LNCAP (cell line): ENCODE data around the gene DENND4A.

Experiments used
- TF ChIP-seq, protein P1 (sequence below): fragments of 450-650 bp; IDR thresholded peaks from 2 replicates; pipeline ENCODE4 v1.5.1; 2017; ENCODE audit warnings: mild to moderate bottlenecking

The DENND4A gene

DNA sequence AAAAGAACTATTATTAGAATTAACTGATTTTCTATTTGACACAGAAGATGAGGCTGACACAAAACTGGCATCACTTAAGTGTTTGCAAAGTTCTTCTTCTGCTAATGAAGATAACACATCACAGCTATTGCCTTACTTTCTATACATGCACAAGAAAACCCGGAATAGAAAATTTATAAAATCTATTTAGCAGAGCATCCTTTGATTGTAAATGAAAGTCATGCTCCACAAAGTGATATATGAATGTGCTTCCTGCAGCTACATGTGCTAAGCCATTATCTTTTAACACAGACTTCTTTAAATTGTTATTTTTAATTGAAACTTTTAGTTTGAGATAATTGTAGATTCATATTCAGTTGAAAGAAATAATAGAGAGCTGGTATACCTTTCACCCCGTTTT lies 27.0 kb downstream of the DENND4A start:
- TF ChIP-seq, protein P1, sequence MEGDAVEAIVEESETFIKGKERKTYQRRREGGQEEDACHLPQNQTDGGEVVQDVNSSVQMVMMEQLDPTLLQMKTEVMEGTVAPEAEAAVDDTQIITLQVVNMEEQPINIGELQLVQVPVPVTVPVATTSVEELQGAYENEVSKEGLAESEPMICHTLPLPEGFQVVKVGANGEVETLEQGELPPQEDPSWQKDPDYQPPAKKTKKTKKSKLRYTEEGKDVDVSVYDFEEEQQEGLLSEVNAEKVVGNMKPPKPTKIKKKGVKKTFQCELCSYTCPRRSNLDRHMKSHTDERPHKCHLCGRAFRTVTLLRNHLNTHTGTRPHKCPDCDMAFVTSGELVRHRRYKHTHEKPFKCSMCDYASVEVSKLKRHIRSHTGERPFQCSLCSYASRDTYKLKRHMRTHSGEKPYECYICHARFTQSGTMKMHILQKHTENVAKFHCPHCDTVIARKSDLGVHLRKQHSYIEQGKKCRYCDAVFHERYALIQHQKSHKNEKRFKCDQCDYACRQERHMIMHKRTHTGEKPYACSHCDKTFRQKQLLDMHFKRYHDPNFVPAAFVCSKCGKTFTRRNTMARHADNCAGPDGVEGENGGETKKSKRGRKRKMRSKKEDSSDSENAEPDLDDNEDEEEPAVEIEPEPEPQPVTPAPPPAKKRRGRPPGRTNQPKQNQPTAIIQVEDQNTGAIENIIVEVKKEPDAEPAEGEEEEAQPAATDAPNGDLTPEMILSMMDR = no peak

DNA sequence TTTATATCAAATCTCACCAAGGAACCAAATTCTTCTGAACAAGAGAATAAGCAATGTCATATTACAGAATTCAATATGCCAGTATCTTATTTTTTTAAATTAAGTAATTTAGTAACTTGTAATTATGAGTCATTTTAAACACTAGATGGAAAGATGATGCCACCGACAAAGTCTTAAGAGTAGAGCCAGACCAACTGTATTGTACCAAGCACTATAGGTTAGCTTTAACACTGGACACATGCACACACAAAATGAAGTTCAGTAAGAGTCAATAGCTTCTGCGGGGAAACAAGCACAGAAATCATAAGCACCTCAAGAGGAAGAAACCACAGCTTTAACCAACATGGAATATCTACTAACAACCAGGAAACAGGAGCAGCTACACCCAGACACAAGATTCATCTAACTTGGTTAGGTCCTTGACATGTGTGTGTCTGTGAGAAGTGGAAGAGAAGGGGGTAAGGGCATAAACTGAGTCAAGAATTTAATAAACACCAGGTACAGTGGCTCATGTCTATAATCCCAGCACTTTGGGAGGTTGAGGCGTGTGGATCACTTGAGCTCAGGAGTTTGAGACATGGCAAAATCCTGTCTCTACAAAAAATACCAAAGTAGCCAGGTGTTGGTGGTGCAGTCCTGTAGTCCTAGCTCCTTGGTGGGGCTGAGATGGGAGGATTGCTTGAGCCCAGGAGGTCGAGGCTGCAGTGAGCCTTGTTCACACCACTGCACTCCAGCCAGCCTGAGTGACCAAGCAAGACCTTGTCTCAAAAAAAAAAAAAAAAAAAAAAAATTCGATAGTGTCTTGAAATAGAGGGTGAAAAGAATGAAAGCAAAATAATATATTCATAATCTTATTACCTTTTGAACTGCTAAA lies 28.9 kb downstream of the DENND4A start:
- TF ChIP-seq, protein P1 = no peak

DNA sequence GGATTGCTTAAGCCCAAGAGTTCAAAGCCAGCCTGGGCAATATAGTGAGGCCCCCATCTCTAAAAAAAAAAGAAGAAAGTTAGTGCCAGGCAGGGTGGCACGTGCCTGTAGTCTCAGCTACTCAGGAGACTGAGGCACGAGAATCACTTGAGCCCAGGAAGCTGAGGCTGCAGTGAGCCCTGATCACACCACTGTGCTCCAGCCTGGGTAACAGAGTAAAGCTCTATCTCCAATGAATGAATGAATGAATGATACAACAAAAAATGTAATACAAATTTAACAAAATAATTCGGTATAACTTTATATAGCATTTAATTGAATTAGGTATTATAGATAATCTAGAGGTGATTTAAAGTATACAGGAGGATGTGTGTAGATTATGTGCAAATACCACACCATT lies 29.7 kb downstream of the DENND4A start:
- TF ChIP-seq, protein P1 = no peak

DNA sequence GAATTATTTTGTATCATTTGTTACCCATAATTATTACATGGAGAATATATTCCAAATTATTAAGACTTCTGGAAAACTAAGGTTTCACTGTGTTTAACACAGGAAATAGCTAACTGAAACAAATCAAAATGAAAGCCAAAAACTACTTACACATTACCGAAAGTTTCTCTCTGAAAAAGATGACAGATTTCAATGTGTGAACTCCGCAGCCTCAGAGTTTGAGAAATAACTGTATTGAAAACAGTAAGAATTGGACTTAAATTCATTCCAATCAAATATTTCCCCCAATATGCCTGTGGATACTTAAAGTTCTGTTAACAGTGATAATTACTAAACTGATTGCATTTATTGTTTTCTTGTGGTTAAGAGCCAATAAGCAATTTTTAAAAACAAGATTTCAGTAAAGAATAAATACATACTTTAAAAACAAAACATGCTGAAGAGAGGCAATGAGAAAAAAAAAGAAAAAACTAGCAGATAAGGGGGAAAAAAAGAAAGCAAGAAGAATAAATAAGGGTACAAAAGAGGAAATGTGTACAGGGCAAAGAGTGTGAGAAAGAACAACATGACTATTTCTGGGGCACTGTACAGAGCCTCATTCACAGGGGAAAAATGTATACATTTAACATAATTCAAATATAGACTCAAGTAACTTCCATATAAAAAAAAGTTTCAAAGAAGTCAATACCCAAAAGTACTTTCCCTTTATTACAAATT lies 30.7 kb downstream of the DENND4A start:
- TF ChIP-seq, protein P1 = no peak

DNA sequence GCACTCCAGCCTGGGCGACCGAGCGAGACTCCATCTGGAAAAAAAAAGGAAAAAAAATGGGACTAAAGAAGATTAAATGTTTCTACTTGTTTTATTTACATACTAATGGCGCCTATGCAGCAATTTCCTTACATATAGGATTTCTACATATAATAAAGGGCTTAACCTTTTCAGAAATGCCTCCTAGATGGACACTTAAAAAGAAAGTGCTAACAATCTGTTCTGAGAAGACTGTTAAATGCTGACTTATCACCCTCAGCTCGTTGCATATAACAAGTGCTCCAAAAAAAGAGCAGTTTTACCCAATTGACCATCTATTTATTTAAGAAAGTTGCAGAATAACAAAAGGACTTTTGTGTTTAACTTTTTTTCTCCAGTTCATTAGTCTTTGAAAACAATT lies 32.7 kb downstream of the DENND4A start:
- TF ChIP-seq, protein P1 = no peak

DNA sequence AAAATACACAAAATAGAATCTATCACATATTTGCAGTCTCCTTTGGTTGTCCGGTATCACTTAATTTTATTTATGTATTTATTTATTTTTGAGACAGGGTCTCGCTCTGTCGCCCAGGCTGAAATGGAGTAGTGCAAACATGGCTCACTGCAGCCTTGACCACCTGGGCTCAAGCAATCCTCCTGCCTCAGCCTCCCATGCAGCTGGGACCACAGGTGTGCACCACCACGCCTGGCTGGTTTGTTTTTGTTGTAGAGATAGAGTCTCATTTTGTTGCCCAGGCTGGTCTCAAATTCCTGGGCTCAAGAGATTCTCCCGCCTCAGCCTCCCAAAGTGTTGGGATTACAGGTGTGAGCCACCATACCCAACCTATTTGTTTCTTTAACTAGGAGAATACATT lies 33.9 kb downstream of the DENND4A start:
- TF ChIP-seq, protein P1 = no peak

DNA sequence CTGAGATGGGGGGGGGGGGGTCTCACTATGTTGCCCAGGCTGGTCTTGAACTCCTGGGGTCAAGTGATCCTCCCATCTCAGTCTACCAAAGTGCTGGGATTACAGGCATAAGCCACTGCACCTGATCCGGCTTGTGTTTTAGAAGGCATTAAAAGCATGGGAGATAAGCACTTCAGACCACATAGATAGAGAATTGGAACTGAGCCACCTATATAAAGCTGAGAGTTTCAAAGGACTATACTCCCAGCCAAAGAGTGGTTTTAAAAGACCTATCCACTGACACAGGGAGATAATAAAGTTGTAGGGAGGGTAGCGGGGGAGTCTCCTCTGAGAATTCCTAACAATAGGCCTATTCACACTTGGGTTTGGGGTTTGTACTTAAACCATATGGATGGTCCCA lies 34.8 kb downstream of the DENND4A start:
- TF ChIP-seq, protein P1 = no peak
